Stimulated activated effector memory CD8-positive, alpha-beta T cell treated with anti-CD3 and anti-CD28 coated beads, Interleukin-12 subunit alpha, Interleukin-12 subunit beta, amount 100 ng/mL, for 72 hours (primary cell): ENCODE measurements around the gene NDUFS1.
"Not testable (repeated sequence)": the region's sequence is repeated elsewhere in the genome, so short reads cannot be mapped to it uniquely, and the experiment has no call there.

Experiments used
- ATAC-seq: fragments of 150-1000 bp; cut with Tn5 transposase; 2 replicates; pipeline ENCODE4 v1.10.0; 2021
- DNase-seq, 2 donors: peaks; one replicate each; pipeline ENCODE4 v3.0.0; 2021 to 2022; ENCODE audit warnings: low spot score in 2 of 2
- H3K27ac Mint-ChIP-seq: one replicate; pipeline ENCODE4 v1.8.0; 2022; ENCODE audit warnings: mild to moderate bottlenecking, mixed read lengths
- H3K36me3 Mint-ChIP-seq: one replicate; pipeline ENCODE4 v1.8.0; 2022; ENCODE audit warnings: mild to moderate bottlenecking, mixed read lengths
- H3K4me1 Mint-ChIP-seq: one replicate; pipeline ENCODE4 v1.8.0; 2022; ENCODE audit warnings: mixed read lengths
- H3K4me3 Mint-ChIP-seq: one replicate; pipeline ENCODE4 v1.8.0; 2022; ENCODE audit warnings: mild to moderate bottlenecking, mixed read lengths
- H3K9me3 Mint-ChIP-seq: one replicate; pipeline ENCODE4 v1.8.0; 2022; ENCODE audit warnings: mixed read lengths

The NDUFS1 gene

GRCh38 chr2:206159346-206160124 lies at the start of gene NDUFS1, which contains the start of gene EEF1B2:
Gene NDUFS1 (minus strand): TSS chr2:206159444. CDS start chr2:206153678, 5,766 bp downstream.
Gene EEF1B2 (plus strand): TSS chr2:206159895. CDS start chr2:206159980, 85 bp downstream.
- Mint-ChIP-seq H3K4me3 (peak within 1 kb of the TSS; percentile 97), H3K4me1 (peaks cover 40% of the 10 kb centered on the region), H3K36me3 (peaks cover 72% of the 10 kb centered on the region), H3K9me3 (no peaks in the 10 kb centered on the region), H3K27ac (peak within 1 kb of the TSS; percentile 99)
- peak; percentile 88 to 97 for DNase-seq
- ATAC-seq = peak; percentile 92

GRCh38 chr2:206208900-206209299 lies 49.7 kb upstream of the NDUFS1 start:
- DNase-seq (no peak), ATAC-seq (no peak)
- Mint-ChIP-seq H3K27ac (no peak overlapping the region), H3K36me3 (no peaks in the 10 kb centered on the region), H3K9me3 (no peaks in the 10 kb centered on the region), H3K4me3 (no peak overlapping the region), H3K4me1 (no peaks in the 10 kb centered on the region)

- H3K27ac Mint-ChIP-seq, H3K4me1 Mint-ChIP-seq, H3K36me3 Mint-ChIP-seq, ATAC-seq, H3K9me3 Mint-ChIP-seq, DNase-seq, H3K4me3 Mint-ChIP-seq: not testable (repeated sequence)
Observed at GRCh38 chr2:206207316-206207715, 48.1 kb upstream of the NDUFS1 start.

- no peaks in the 10 kb centered on the region for H3K36me3 Mint-ChIP-seq
- no peak for DNase-seq
- H3K4me1 Mint-ChIP-seq = no peaks in the 10 kb centered on the region
- no peak overlapping the region for H3K4me3 Mint-ChIP-seq
- H3K9me3 Mint-ChIP-seq = no peaks in the 10 kb centered on the region
- no peak for ATAC-seq
- no peak overlapping the region for H3K27ac Mint-ChIP-seq
Observed at GRCh38 chr2:206204710-206205109, 45.5 kb upstream of the NDUFS1 start.

- no peak overlapping the region for H3K27ac Mint-ChIP-seq
- DNase-seq = no peak
- H3K9me3 Mint-ChIP-seq = no peaks in the 10 kb centered on the region
- H3K36me3 Mint-ChIP-seq = no peaks in the 10 kb centered on the region
- H3K4me3 Mint-ChIP-seq = no peak overlapping the region
- no peak for ATAC-seq
- no peaks in the 10 kb centered on the region for H3K4me1 Mint-ChIP-seq
Observed at GRCh38 chr2:206203331-206203730, 44.1 kb upstream of the NDUFS1 start.

- no peak overlapping the region for H3K4me3 Mint-ChIP-seq
- ATAC-seq (no peak), DNase-seq (no peak)
- H3K27ac Mint-ChIP-seq = no peak overlapping the region
- H3K36me3 Mint-ChIP-seq = no peaks in the 10 kb centered on the region
- no peaks in the 10 kb centered on the region for H3K9me3 Mint-ChIP-seq
- no peaks in the 10 kb centered on the region for H3K4me1 Mint-ChIP-seq
Observed at GRCh38 chr2:206202446-206202845, 43.2 kb upstream of the NDUFS1 start.

- H3K27ac Mint-ChIP-seq = no peak overlapping the region
- H3K9me3 Mint-ChIP-seq = no peaks in the 10 kb centered on the region
- DNase-seq = no peak
- ATAC-seq = no peak
- no peaks in the 10 kb centered on the region for H3K4me1 Mint-ChIP-seq
- H3K36me3 Mint-ChIP-seq = no peaks in the 10 kb centered on the region
- no peak overlapping the region for H3K4me3 Mint-ChIP-seq
Observed at GRCh38 chr2:206201075-206201848, 42.0 kb upstream of the NDUFS1 start.

GRCh38 chr2:206198677-206199076 lies 39.4 kb upstream of the NDUFS1 start:
- no peaks in the 10 kb centered on the region for H3K4me1 Mint-ChIP-seq
- ATAC-seq (no peak), DNase-seq (no peak)
- H3K27ac Mint-ChIP-seq = no peak overlapping the region
- H3K4me3 Mint-ChIP-seq = no peak overlapping the region
- no peaks in the 10 kb centered on the region for H3K36me3 Mint-ChIP-seq
- H3K9me3 Mint-ChIP-seq = no peaks in the 10 kb centered on the region

- Mint-ChIP-seq H3K27ac (no peak overlapping the region), H3K4me3 (no peak overlapping the region), H3K9me3 (no peaks in the 10 kb centered on the region), H3K36me3 (no peaks in the 10 kb centered on the region), H3K4me1 (no peaks in the 10 kb centered on the region)
- no peak for ATAC-seq
- no peak for DNase-seq
Observed at GRCh38 chr2:206193671-206194357, 34.6 kb upstream of the NDUFS1 start.

GRCh38 chr2:206192157-206192556 lies 32.9 kb upstream of the NDUFS1 start:
- ATAC-seq (no peak), DNase-seq (no peak)
- no peak overlapping the region for H3K4me3 Mint-ChIP-seq
- H3K36me3 Mint-ChIP-seq = no peaks in the 10 kb centered on the region
- no peaks in the 10 kb centered on the region for H3K4me1 Mint-ChIP-seq
- H3K9me3 Mint-ChIP-seq = no peaks in the 10 kb centered on the region
- H3K27ac Mint-ChIP-seq = no peak overlapping the region

GRCh38 chr2:206190689-206191088 lies 31.4 kb upstream of the NDUFS1 start:
- H3K9me3 Mint-ChIP-seq = no peaks in the 10 kb centered on the region
- no peak for ATAC-seq
- H3K36me3 Mint-ChIP-seq = no peaks in the 10 kb centered on the region
- no peaks in the 10 kb centered on the region for H3K4me1 Mint-ChIP-seq
- no peak for DNase-seq
- H3K27ac Mint-ChIP-seq = no peak overlapping the region
- no peak overlapping the region for H3K4me3 Mint-ChIP-seq

- no peaks in the 10 kb centered on the region for H3K36me3 Mint-ChIP-seq
- ATAC-seq = no peak
Observed at GRCh38 chr2:206190111-206190510, 30.9 kb upstream of the NDUFS1 start.

GRCh38 chr2:206189691-206190090 lies 30.4 kb upstream of the NDUFS1 start:
- no peaks in the 10 kb centered on the region for H3K36me3 Mint-ChIP-seq
- H3K4me1 Mint-ChIP-seq = no peaks in the 10 kb centered on the region
- H3K4me3 Mint-ChIP-seq = no peak overlapping the region
- no peak overlapping the region for H3K27ac Mint-ChIP-seq
- no peaks in the 10 kb centered on the region for H3K9me3 Mint-ChIP-seq
- DNase-seq (no peak), ATAC-seq (no peak)

More at GRCh38 chr2:206190111-206190510, 30.9 kb upstream of the NDUFS1 start:
- H3K9me3 Mint-ChIP-seq = no peaks in the 10 kb centered on the region
- H3K4me1 Mint-ChIP-seq = no peaks in the 10 kb centered on the region
- no peak for DNase-seq
- no peak overlapping the region for H3K4me3 Mint-ChIP-seq
- no peak overlapping the region for H3K27ac Mint-ChIP-seq

- DNase-seq, H3K36me3 Mint-ChIP-seq, ATAC-seq, H3K4me3 Mint-ChIP-seq, H3K27ac Mint-ChIP-seq, H3K9me3 Mint-ChIP-seq, H3K4me1 Mint-ChIP-seq: not testable (repeated sequence)
Observed at GRCh38 chr2:206181526-206181925, 22.3 kb upstream of the NDUFS1 start.

GRCh38 chr2:206176901-206177300 lies 17.7 kb upstream of the NDUFS1 start:
- no peaks in the 10 kb centered on the region for H3K36me3 Mint-ChIP-seq
- H3K4me1 Mint-ChIP-seq = no peaks in the 10 kb centered on the region
- DNase-seq = no peak
- no peaks in the 10 kb centered on the region for H3K9me3 Mint-ChIP-seq
- ATAC-seq = no peak
- no peak overlapping the region for H3K27ac Mint-ChIP-seq
- H3K4me3 Mint-ChIP-seq = no peak overlapping the region
